Breast epithelium (tissue), 3 donors: ENCODE results near the gene TIGD4.

Source experiments
- CTCF ChIP-seq, 3 donors: fragments of 450-650 bp; IDR thresholded peaks; one replicate each; pipeline ENCODE4 v1.5.1; 2016 to 2017; ENCODE audit warnings: antibody characterized with exemption in 3 of 3, mild to moderate bottlenecking in 3 of 3, moderate library complexity in 3 of 3
- POLR2A ChIP-seq: fragments of 450-650 bp; IDR thresholded peaks from one replicate; pipeline ENCODE4 v1.6.1; 2016; ENCODE audit warnings: antibody characterized with exemption, mild to moderate bottlenecking, moderate library complexity
- POLR2AphosphoS5 ChIP-seq, 3 donors: sonication (generic); formaldehyde crosslinking; IDR thresholded peaks; one replicate each; pipeline ENCODE4 v1.6.1; 2017; ENCODE audit warnings: antibody characterized with exemption in 3 of 3

GRCh38 chr4:152805071-152805650, 25.6 kb upstream of the TIGD4 start:
- TF ChIP-seq POLR2AphosphoS5 (IDR thresholded peaks at IDR 0.05) (no peak), CTCF (IDR thresholded peaks at IDR 0.05) (no peak), POLR2A (no peak)
